CD4-positive, alpha-beta T cell treated with Interferon gamma for 1 hour (primary cell): ENCODE data around the gene ADGRD1.
"Not testable (repeated sequence)": the region's sequence is repeated elsewhere in the genome, so short reads cannot be mapped to it uniquely, and the experiment has no call there.

Experiments
- DNase-seq: peaks from one replicate; pipeline ENCODE4 v3.0.0-alpha.2; 2020

Gene ADGRD1

DNA sequence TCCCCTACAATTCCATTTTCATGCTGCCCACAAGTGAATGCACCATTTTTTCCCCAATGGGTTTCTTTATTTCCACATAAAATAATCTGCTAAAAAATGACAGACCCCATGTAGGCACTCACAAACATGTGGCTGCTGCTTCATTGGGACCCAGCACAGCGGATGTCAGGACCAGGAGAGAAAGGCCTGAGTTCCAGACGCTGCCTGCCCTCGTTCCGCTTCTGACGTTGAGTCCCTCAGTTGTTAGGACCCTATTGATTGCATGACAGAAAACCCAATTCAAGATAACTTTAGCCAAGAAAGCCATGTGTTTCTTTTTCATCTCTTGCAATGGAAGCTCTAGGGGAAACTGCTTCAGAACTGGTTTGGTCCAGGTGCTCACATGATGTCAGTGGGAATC, 34.6 kb downstream of the ADGRD1 start:
- no peak for DNase-seq

- no peak for DNase-seq
Observed at GRCh38 chr12:130988751-130989150, 35.0 kb downstream of the ADGRD1 start.

GRCh38 chr12:130989391-130989790, 35.7 kb downstream of the ADGRD1 start:
- DNase-seq: no peak

DNA sequence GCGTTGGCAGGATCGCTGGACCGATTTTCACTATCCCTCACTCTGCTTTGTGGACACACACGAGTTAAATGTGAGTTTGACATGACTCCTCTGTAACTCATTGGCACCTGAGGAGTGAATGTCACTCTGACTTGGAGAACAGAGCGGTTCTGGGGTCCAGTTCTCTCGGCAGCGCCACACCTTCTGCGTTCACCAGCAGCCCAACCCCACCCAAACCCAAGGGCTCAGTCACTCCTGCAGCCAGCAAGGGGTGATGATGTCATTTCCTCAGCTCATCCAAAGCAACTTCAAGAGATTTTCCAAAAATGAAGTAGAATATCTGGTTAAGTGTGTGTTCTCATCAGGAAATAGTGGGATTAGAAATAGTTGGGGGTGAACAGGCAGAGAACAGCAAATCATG, 36.3 kb downstream of the ADGRD1 start:
- no peak for DNase-seq

DNA sequence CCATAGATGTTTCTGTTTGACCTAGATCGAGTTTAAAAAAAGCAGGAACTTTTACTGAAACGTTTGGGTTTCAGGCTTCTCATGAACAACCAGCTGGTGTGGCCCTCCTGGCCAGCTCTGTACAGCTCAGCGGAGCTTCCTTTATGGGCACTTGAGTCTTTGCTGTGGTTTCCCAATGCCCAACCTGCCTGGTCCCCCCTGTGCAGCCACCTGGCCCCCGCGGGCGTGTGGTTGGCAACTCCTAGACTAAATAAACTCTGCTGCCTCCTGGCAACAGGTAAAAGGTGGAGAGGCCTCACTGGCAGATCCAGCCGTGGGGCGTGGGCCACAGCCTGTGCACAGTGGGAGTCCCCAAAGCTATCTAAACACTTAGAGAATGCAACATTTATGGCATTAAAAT, 38.7 kb downstream of the ADGRD1 start:
- DNase-seq: no peak

- DNase-seq: no peak
Observed at GRCh38 chr12:130992979-130993538, 39.4 kb downstream of the ADGRD1 start.

GRCh38 chr12:130993759-130994670, 40.3 kb downstream of the ADGRD1 start:
- no peak for DNase-seq

- no peak for DNase-seq
Observed at GRCh38 chr12:130994821-130995375, 41.2 kb downstream of the ADGRD1 start.

- not testable (repeated sequence) for DNase-seq
Observed at GRCh38 chr12:130995386-130995969, 41.8 kb downstream of the ADGRD1 start.

GRCh38 chr12:130998136-130998535, 44.4 kb downstream of the ADGRD1 start:
- DNase-seq: no peak

- DNase-seq: no peak
Observed at GRCh38 chr12:131000000-131000486, 46.3 kb downstream of the ADGRD1 start.

DNA sequence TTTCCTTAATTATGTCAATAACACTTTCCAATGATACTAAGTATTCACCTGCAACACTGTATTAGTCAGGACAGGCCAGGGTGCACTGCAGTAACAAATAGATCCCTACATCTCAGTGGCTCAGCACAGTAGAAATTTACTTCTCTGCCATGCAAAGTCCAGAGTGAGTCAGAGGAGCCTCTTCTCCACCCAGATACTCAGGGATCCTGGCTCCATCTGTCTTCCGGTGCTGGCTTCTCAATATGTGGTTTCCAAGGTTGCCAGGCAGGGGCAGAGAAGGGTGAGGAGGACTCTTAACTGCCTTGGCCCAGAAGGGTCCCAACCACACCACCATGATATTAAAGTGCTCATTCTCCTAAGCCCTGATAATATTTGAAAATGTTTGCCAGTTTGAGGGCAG, 47.8 kb downstream of the ADGRD1 start:
- DNase-seq: no peak

- no peak for DNase-seq
Observed at GRCh38 chr12:131002216-131002631, 48.5 kb downstream of the ADGRD1 start.

GRCh38 chr12:131003036-131003715, 49.5 kb downstream of the ADGRD1 start:
- DNase-seq: no peak

- DNase-seq: no peak
Observed at GRCh38 chr12:131003716-131004045, 50.0 kb downstream of the ADGRD1 start.

- DNase-seq: no peak
Observed at GRCh38 chr12:131004166-131004565, 50.5 kb downstream of the ADGRD1 start.

DNA sequence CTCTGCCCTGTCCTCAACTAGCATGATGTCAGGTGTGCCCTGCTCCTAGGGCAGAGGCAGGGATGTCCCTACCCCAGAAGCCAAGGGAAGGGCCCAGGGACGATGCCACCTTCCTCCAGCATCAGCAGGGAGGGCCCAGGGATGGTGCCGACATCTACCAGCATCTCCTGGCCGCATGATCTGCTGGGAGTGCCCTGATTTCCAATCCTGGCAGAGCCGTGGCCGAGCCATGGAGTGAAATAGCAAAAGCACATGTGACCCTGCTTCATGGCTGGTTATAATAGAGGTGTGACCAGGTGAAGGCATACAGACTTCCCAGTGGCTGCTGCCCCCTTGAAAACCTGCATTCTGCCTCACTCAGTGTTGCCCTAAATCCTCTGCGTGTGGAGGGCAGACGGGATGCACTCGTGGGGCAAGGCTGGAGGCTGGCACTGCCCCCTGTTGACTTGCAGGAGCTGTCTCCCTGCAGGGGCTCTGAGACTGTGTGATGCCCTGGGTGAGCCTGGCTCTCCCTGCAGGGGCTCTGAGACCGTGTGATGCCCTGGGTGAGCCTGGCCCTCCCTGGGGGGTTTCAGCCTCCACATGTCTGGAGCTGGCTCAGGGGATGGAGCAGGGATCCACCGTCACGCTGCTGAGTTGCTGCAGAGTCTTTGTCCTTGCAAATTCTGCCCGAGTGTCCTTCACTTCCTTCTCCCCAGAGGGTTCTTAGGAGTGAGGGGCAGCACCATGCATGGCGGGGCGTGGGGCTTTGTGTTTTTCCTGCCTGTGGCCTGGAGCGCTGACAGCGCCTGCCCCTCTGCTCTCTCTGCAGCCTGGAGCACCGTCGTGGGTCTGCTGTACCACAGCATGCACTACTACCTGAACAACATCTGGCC, 51.7 kb downstream of the ADGRD1 start:
- no peak for DNase-seq

- no peak for DNase-seq
Observed at GRCh38 chr12:131006036-131006735, 52.5 kb downstream of the ADGRD1 start.

DNA sequence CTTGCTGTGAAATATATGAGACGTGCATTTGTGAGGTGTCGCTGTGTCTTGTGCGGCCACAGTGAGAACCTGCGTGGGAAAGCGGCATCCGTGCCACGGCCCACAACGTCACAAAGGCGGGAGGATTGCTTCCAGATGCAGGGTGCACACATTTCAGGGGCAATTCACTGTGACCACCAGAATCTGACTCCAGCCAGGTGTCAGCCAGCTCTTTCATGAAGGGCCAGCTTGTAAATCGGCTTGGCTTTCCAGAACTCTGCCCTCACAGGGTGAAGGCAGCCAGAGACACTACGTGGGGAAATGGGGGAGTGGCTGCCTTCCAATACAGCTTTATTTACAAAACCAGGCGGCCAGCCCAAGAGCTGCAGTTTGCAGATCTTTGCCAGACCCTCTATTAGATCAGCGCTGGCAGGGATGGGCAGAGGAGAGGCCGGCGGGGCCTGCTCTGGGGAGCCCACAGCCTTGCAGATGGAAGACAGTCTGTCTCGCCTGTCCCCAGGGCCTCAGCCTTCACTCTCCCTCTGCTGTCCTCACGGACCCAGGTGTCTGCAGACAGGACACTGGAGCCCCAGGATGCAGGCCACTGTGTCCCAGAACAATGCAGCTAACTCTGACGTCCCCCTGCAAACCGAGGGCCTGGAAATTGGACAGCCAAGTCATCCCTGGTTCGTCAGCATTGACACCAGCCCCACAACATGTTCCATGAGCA, 53.5 kb downstream of the ADGRD1 start:
- no peak for DNase-seq

DNA sequence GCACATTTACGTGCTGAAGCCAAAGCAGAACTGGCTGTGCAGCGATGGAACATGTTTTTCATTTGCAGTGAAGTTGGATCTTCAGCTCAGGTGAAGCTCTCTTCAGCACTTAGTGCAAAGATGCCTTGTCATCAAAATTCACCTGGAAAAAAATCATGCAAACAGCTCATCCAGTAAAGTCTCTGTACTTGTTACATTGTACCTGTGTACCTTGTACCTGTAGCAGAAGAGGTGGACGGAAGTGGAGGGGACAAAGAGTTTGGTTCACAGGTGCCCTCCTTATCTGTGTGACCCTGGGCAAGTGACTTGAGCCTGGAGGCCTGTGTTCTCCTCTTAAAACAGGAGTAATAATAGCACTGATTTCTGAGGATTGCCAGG, 54.0 kb downstream of the ADGRD1 start:
- no peak for DNase-seq
